Left lobe of liver (tissue), 2 donors: ENCODE data around the gene SORL1. TPM values are rescaled to one million over a fixed set of nuclear protein-coding genes. Genes with fewer than 3 reads are reported as not detected.
A peak's percentile ranks its signal among the peaks of the same experiment; 100 is the strongest.
"Not testable (repeated sequence)": the region's sequence is repeated elsewhere in the genome, so short reads cannot be mapped to it uniquely, and the experiment has no call there.

Experiments
- ATAC-seq: fragments of 200-7000 bp; cut with Tn5 transposase; one replicate; pipeline ENCODE4 v1.9.1; 2020; ENCODE audit warnings: mild to moderate bottlenecking, moderate library complexity
- DNase-seq: peaks from one replicate; pipeline ENCODE4 v3.0.0-alpha.2; 2020; ENCODE audit warnings: low spot score
- total RNA-seq: library from RNA; stranded (reverse); gene quantifications from one replicate; pipeline ENCODE4 v1.2.1, GENCODE V29; 2021
- donor health status: DM: no; HTN: no; CAD: no; lungs with moderate emphysema.
- donor health status: DM: no; HTN: yes; CAD: no.

SORL1 gene
- 133 TPM for total RNA-seq

GRCh38 chr11:121451986-121452608 is at the start of gene SORL1:
Gene SORL1, plus strand, starts transcription at chr11:121452314. Its CDS starts 18 bp downstream, at chr11:121452332.
- DNase-seq, result peak; percentile 86
- ATAC-seq, result peak; percentile 73

GRCh38 chr11:121405646-121406045 is 46.5 kb upstream of the SORL1 start:
- DNase-seq (no peak), ATAC-seq (no peak)

GRCh38 chr11:121406291-121406690 is 45.8 kb upstream of the SORL1 start:
- ATAC-seq, result no peak
- no peak for DNase-seq

- ATAC-seq (no peak), DNase-seq (no peak)
Observed at GRCh38 chr11:121408830-121409229, 43.3 kb upstream of the SORL1 start.

DNA sequence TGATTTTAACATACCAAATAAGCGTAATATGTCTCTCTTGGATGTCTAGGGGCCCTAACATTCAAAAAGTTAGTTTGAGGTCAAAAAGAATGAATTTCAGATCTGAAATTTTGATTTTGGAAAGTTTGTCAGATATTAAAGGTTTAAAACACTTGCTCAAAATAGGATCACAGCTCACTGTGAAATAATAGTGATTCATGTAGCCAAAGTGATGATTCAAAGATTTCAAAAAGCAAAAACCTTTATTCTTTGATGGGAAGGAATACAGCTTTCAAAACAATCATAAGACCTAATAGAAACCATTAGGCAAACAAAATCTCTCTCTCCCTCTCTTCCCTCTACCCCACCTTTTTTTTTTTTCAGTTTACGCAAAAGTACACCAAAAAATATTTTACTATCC is 42.1 kb upstream of the SORL1 start:
- DNase-seq, ATAC-seq: not testable (repeated sequence)

- ATAC-seq, DNase-seq: not testable (repeated sequence)
Observed at GRCh38 chr11:121411330-121411729, 40.8 kb upstream of the SORL1 start.

DNA sequence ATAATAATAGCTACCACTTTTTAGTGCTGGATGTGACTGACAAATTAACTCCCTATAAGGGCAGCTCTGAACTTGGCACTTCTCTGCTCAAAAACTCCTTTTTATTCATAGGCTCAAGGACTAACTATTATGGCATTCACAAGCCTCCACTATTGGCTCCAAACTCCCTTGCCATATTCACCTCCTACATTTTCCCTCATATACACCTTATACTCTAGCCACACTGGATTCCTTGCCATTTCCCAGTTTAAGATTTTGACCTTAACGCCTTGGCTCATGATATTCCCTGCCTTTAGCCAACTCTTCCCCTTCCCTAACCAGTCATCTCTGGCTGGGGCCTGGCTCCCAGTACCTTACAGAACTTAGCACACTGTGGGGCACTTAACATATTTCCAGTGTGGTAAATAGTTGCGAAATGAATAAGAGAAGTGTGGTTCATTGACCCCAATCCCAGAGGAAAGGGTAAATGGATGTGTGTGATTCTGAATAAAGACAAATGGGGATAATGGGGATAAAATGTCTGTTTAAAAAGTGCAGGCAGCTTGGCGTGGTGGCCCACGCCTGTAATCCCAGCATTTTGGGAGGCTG is 40.0 kb upstream of the SORL1 start:
- DNase-seq (no peak), ATAC-seq (peak; percentile 71)

DNA sequence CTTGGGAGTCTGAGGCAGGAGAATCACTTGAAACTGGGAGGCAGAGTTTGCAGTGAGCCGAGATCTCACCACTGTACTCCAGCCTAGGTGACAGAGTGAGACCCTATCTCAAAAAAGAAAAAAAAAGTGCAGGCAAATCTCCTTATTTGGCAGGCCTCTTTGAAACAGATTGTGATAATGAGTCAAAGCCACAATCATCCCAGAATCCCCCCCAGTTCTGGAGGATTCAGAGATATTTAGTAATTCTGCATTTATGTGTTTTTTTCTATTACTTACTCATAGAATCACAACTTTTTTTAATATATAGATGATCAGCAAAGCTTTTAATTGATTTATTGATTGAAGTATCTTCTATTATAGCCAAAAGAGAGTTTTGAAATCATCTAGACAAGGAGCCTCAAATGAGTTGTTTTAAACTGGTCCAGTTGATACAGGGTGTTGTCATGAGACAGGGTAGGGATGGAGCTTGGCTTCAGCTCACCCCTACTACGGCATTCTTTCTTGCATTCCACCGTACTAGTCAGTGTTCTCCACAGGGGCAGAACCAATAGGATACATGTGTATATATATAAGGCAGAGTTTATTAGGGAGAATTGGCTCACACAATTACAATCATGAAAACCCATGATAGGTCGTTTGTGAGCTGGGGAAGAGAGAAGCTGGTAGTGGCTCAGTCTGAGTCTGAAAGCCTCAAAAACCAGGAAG is 39.3 kb upstream of the SORL1 start:
- ATAC-seq (no peak), DNase-seq (no peak)

- ATAC-seq, result no peak
- DNase-seq, result no peak
Observed at GRCh38 chr11:121414141-121414913, 37.8 kb upstream of the SORL1 start.

- peak; percentile 66 for ATAC-seq
- peak; percentile 59 for DNase-seq
Observed at GRCh38 chr11:121415856-121416255, 36.3 kb upstream of the SORL1 start.

DNA sequence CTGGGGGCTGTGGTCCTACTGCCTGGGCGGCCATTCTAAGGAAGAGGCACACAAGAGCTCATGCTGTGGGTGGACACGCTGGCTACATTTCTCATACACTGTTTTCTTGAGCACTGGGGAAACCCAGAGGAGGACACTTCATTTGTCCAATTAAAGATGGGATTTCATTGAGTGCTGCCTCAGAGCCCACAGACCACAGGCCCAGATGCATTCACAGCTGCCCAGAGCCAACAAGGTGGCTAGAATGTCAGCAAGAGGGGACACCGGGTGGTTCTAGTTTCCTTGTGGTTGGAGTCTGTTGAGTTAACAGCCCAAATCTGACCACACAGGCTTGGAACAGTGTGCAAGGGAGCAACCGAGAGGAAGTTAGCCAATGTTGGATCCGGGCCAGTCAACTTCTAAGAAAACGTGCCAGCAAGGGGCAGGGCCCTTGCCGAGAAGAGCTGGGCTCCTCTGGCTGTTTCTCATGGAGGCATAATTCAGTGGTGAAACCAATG is 35.0 kb upstream of the SORL1 start:
- peak; percentile 91 for DNase-seq
- ATAC-seq, result peak; percentile 91

DNA sequence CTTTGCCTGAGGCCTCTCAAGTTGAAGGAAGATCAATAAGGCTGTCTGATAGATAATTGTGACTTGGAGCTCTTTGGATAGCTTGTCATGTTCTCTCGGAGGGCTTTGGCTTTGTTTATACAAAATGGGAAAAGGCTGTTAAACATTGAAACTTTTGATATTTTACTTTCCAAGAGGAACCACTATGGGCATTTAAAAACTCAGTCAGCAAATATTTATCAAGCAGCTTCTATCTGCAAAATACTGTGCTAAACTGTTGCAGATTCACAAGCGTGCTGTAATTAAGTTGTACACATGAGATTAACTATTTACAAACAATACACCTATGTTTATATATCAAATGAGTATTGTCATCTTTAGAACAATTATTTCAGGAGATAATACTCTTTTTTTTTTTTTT is 34.5 kb upstream of the SORL1 start:
- DNase-seq (no peak), ATAC-seq (no peak)

DNA sequence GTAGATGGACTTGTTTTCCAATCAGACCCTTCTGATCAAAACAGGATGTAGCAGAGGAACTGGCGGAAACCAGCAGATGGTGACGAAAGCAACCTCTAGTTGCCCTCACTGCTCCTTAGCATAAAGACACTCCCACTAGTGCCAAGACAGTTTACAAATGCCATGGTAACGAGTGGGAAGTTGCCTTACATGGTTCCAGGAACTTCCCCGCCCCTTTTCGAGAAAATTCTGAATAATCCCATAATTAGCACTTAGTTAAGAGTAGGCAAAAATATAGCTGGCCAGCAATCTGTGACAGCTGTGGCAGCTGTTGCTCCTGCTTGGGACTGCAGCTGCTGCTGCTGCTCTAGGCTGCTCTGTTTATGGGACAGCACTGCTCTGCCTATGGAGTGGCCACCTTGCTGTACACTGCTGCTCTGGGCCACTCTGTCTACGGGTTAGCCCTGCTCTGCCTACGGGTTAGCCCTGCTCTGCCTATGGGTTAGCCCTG is 33.4 kb upstream of the SORL1 start:
- ATAC-seq (no peak), DNase-seq (no peak)

DNA sequence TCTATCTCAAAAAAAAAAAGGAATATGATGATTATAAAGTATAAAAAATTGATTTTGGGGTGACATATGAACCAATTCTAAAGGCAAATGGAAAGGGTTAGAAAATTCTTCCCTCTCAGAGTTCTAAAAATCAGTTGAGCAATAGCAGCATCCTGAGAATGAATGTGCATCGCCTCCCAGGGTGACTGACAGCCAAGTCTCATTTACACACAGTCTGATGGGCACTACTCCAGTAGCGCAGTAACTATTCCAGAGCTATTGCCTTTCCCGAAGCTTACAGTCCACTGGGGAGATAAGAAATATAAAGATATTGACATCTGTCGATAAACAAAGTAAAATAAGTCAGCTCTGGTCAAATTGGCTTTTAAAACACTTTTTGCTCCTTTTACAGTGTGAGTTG is 32.3 kb upstream of the SORL1 start:
- DNase-seq, result no peak
- ATAC-seq, result no peak

GRCh38 chr11:121420398-121420797 is 31.7 kb upstream of the SORL1 start:
- no peak for DNase-seq
- ATAC-seq, result no peak

- ATAC-seq, result no peak
- no peak for DNase-seq
Observed at GRCh38 chr11:121421149-121421901, 30.8 kb upstream of the SORL1 start.

GRCh38 chr11:121422675-121423074 is 29.4 kb upstream of the SORL1 start:
- no peak for ATAC-seq
- DNase-seq, result no peak

DNA sequence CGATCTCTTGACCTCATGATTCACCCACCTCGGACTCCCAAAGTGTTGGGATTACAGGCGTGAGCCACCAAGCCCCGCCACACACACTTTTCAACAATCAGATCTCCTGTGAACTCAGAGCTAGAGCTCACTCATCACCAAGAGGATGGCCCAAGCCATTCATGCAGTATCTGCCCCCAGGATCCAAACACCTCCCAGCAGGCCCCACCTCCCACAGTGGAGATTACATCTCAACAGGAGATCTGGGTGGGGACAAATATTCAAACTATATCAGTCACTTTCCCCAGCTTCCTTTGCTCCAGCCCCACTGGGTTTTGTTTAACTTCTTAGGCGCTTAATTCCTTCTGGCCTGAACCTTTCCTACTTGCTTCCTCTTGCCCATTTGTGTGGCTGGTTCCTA is 26.3 kb upstream of the SORL1 start:
- DNase-seq (no peak), ATAC-seq (no peak)

- ATAC-seq, result peak; percentile 97
- DNase-seq, result peak; percentile 71
Observed at GRCh38 chr11:121426476-121427399, 25.4 kb upstream of the SORL1 start.
